Neural progenitor cell (in vitro differentiated cells): ENCODE data around the gene SIM2. TPM values are rescaled to one million over a fixed set of nuclear protein-coding genes. Genes with fewer than 3 reads are reported as not detected.

Experiments
- DNase-seq: peaks from one replicate; pipeline ENCODE4 v3.0.0-alpha.2; 2016; ENCODE audit warnings: low spot score
- H2AFZ ChIP-seq: fragments of 200-600 bp; sonication (generic); replicated peaks from 2 replicates; pipeline ENCODE4 v1.6.1; 2016; ENCODE audit warnings: antibody characterized with exemption
- H3F3A ChIP-seq: fragments of 200-600 bp; sonication (generic); 2 replicates; pipeline ENCODE4 v1.6.1; 2016; ENCODE audit warnings: antibody characterized with exemption, low read depth
- H3K27ac ChIP-seq: fragments of 200-600 bp; sonication (generic); 2 replicates; pipeline ENCODE4 v1.5.1; 2016; ENCODE audit warnings: mild to moderate bottlenecking
- H3K27me3 ChIP-seq: fragments of 200-600 bp; sonication (generic); 2 replicates; pipeline ENCODE4 v1.6.1; 2016; ENCODE audit warnings: mild to moderate bottlenecking, moderate library complexity
- H3K36me3 ChIP-seq: fragments of 200-600 bp; sonication (generic); 2 replicates; pipeline ENCODE4 v1.5.1; 2016
- H3K4me1 ChIP-seq: fragments of 200-600 bp; sonication (generic); 2 replicates; pipeline ENCODE4 v1.6.1; 2016; ENCODE audit warnings: mixed run types
- H3K4me2 ChIP-seq: fragments of 200-600 bp; sonication (generic); 2 replicates; pipeline ENCODE4 v1.6.1; 2016
- H3K4me3 ChIP-seq: fragments of 200-600 bp; sonication (generic); 2 replicates; pipeline ENCODE4 v1.5.1; 2016
- H3K79me2 ChIP-seq: fragments of 200-600 bp; sonication (generic); 2 replicates; pipeline ENCODE4 v1.6.1; 2016; ENCODE audit warnings: low read depth
- H3K9ac ChIP-seq: fragments of 200-600 bp; sonication (generic); 2 replicates; pipeline ENCODE4 v1.6.1; 2016
- H3K9me3 ChIP-seq: fragments of 200-600 bp; sonication (generic); 2 replicates; pipeline ENCODE4 v1.5.1; 2016; ENCODE audit warnings: low read depth
- H4K20me1 ChIP-seq: fragments of 200-600 bp; sonication (generic); 2 replicates; pipeline ENCODE4 v1.6.1; 2016; ENCODE audit warnings: low read depth
- H3K27ac Mint-ChIP-seq: 3 replicates; pipeline ENCODE4 v1.8.0; 2021; ENCODE audit warnings: mixed read lengths
- H3K27me3 Mint-ChIP-seq: 2 replicates; pipeline ENCODE4 v1.8.0; 2022; ENCODE audit warnings: low read depth, mild to moderate bottlenecking, inconsistent platforms, moderate library complexity, mixed read lengths; ENCODE audit not compliant: insufficient read depth
- H3K36me3 Mint-ChIP-seq: 3 replicates; pipeline ENCODE4 v1.8.0; 2021; ENCODE audit warnings: mixed read lengths
- H3K4me1 Mint-ChIP-seq: 3 replicates; pipeline ENCODE4 v1.8.0; 2021; ENCODE audit warnings: mixed read lengths
- H3K4me3 Mint-ChIP-seq: 3 replicates; pipeline ENCODE4 v1.8.0; 2021; ENCODE audit warnings: mild to moderate bottlenecking, moderate library complexity, mixed read lengths
- H3K9me3 Mint-ChIP-seq: 3 replicates; pipeline ENCODE4 v1.8.0; 2020; ENCODE audit warnings: mixed read lengths
- CTCF ChIP-seq: fragments of 200-600 bp; sonication (generic); IDR thresholded peaks from 2 replicates; pipeline ENCODE4 v1.5.1; 2017; ENCODE audit warnings: antibody characterized with exemption, mild to moderate bottlenecking
- EZH2 ChIP-seq: fragments of 200-600 bp; sonication (generic); IDR thresholded peaks from 2 replicates; pipeline ENCODE4 v1.6.1; 2017; ENCODE audit warnings: antibody characterized with exemption, mild to moderate bottlenecking, moderate library complexity
- EZH2phosphoT487 ChIP-seq: fragments of 200-600 bp; sonication (generic); IDR thresholded peaks from 2 replicates; pipeline ENCODE4 v1.6.1; 2017; ENCODE audit warnings: antibody characterized with exemption
- total RNA-seq: library from RNA; depleted of rRNA; stranded (reverse); fragments of >200 nt; gene quantifications from 2 replicates; pipeline ENCODE4 v1.2.3, GENCODE V29; 2015; ENCODE audit warnings: low replicate concordance

The SIM2 gene
- total RNA-seq, 1 donor from 2014 or later, result not detected

GRCh38 chr21:36733857-36734256 is 34.9 kb downstream of the SIM2 start:
- Mint-ChIP-seq H3K4me1 (peaks cover 7% of the 10 kb centered on the region), H3K9me3 (peaks cover 3% of the 10 kb centered on the region), H3K27me3 (peaks cover 11% of the 10 kb centered on the region), H3K27ac (no peak overlapping the region), H3K4me3 (no peak overlapping the region), H3K36me3 (peaks cover 5% of the 10 kb centered on the region)
- H3K9me3 ChIP-seq, result no peaks in the 10 kb centered on the region
- TF ChIP-seq EZH2 (no peak), EZH2phosphoT487 (no peak), CTCF (no peak)
- H3K27me3 ChIP-seq, result no peaks in the 10 kb centered on the region
- no peak overlapping the region for H2AFZ ChIP-seq
- no peaks in the 10 kb centered on the region for H4K20me1 ChIP-seq
- DNase-seq, result no peak
- H3K27ac ChIP-seq, result no peak overlapping the region
- H3F3A ChIP-seq, result no peaks in the 10 kb centered on the region
- no peaks in the 10 kb centered on the region for H3K79me2 ChIP-seq
- no peaks in the 10 kb centered on the region for H3K4me1 ChIP-seq
- no peak overlapping the region for H3K9ac ChIP-seq
- H3K4me3 ChIP-seq, result no peak overlapping the region
- H3K4me2 ChIP-seq, result no peak overlapping the region
- H3K36me3 ChIP-seq, result no peaks in the 10 kb centered on the region

- H3K4me1 Mint-ChIP-seq, result peaks cover 8% of the 10 kb centered on the region
- no peak overlapping the region for H3K4me3 Mint-ChIP-seq
- TF ChIP-seq EZH2 (no peak), CTCF (no peak), EZH2phosphoT487 (no peak)
- Histone ChIP-seq H3K27ac (no peak overlapping the region), H3K79me2 (no peaks in the 10 kb centered on the region), H3K4me2 (no peak overlapping the region), H2AFZ (no peak overlapping the region), H3K9ac (no peak overlapping the region), H3K9me3 (no peaks in the 10 kb centered on the region), H3K4me1 (no peaks in the 10 kb centered on the region), H3K4me3 (no peak overlapping the region), H3K36me3 (no peaks in the 10 kb centered on the region), H3F3A (no peaks in the 10 kb centered on the region), H4K20me1 (no peaks in the 10 kb centered on the region), H3K27me3 (no peaks in the 10 kb centered on the region)
- DNase-seq, result no peak
- peaks cover 11% of the 10 kb centered on the region for H3K27me3 Mint-ChIP-seq
- no peak overlapping the region for H3K27ac Mint-ChIP-seq
- peaks cover 5% of the 10 kb centered on the region for H3K36me3 Mint-ChIP-seq
- peaks cover 3% of the 10 kb centered on the region for H3K9me3 Mint-ChIP-seq
Measured at GRCh38 chr21:36734367-36735200, 35.7 kb downstream of the SIM2 start.

GRCh38 chr21:36735201-36735515 is 36.2 kb downstream of the SIM2 start:
- no peak overlapping the region for H3K4me2 ChIP-seq
- H3F3A ChIP-seq, result no peaks in the 10 kb centered on the region
- H3K79me2 ChIP-seq, result no peaks in the 10 kb centered on the region
- H3K36me3 Mint-ChIP-seq, result peaks cover 5% of the 10 kb centered on the region
- H3K27me3 ChIP-seq, result no peaks in the 10 kb centered on the region
- H3K4me1 ChIP-seq, result no peaks in the 10 kb centered on the region
- H3K27ac ChIP-seq, result no peak overlapping the region
- no peak for TF ChIP-seq CTCF
- no peak for TF ChIP-seq EZH2phosphoT487
- no peak for TF ChIP-seq EZH2
- peaks cover 3% of the 10 kb centered on the region for H3K9me3 Mint-ChIP-seq
- peaks cover 3% of the 10 kb centered on the region for H3K4me1 Mint-ChIP-seq
- H3K27ac Mint-ChIP-seq, result no peak overlapping the region
- no peak overlapping the region for H3K4me3 Mint-ChIP-seq
- no peak overlapping the region for H3K9ac ChIP-seq
- H4K20me1 ChIP-seq, result no peaks in the 10 kb centered on the region
- H3K36me3 ChIP-seq, result no peaks in the 10 kb centered on the region
- no peaks in the 10 kb centered on the region for H3K9me3 ChIP-seq
- no peak overlapping the region for H3K4me3 ChIP-seq
- no peak for DNase-seq
- peaks cover 11% of the 10 kb centered on the region for H3K27me3 Mint-ChIP-seq
- no peak overlapping the region for H2AFZ ChIP-seq
